Measurements from ENCODE around the gene ROBO1.

- TF ChIP-seq CTCF (IDR thresholded peaks at IDR 0.05) (no peak), POLR2A (IDR thresholded peaks at IDR 0.05) (no peak)
These were observed 855.5 kb downstream of the ROBO1 start for GRCh38 chr3:78912259-78912658.

All from right lobe of liver (tissue), 4 donors.